ENCODE data around the gene ZNF438.

ZNF438 gene

GRCh38 chr10:30826679-30827078 is 205.0 kb downstream of the ZNF438 start:
- no peak for DNase-seq (ENCODE audit: low spot score)

- DNase-seq (ENCODE audit: low spot score) = no peak
These were observed 206.2 kb downstream of the ZNF438 start for GRCh38 chr10:30825495-30825894.

GRCh38 chr10:30825022-30825421 is 206.6 kb downstream of the ZNF438 start:
- DNase-seq (ENCODE audit: low spot score) = no peak

- DNase-seq (ENCODE audit: low spot score) = no peak
These were observed 208.0 kb downstream of the ZNF438 start for GRCh38 chr10:30823651-30824050.

GRCh38 chr10:30822693-30823465 is 208.8 kb downstream of the ZNF438 start:
- no peak for DNase-seq (ENCODE audit: low spot score)

GRCh38 chr10:30821994-30822692 is 209.5 kb downstream of the ZNF438 start:
- no peak for DNase-seq (ENCODE audit: low spot score)

- DNase-seq (ENCODE audit: low spot score) = no peak
These were observed 210.2 kb downstream of the ZNF438 start for GRCh38 chr10:30821261-30821993.

- peak; percentile 11 for DNase-seq (ENCODE audit: low spot score)
These were observed 211.2 kb downstream of the ZNF438 start for GRCh38 chr10:30820261-30820991.

GRCh38 chr10:30819341-30820181 is 212.1 kb downstream of the ZNF438 start:
- no peak for DNase-seq (ENCODE audit: low spot score)

GRCh38 chr10:30818854-30819253 is 212.8 kb downstream of the ZNF438 start:
- DNase-seq (ENCODE audit: low spot score) = peak; percentile 40

- DNase-seq (ENCODE audit: low spot score) = peak; percentile 91
These were observed 213.5 kb downstream of the ZNF438 start for GRCh38 chr10:30818010-30818660.

GRCh38 chr10:30817541-30817940 is 214.1 kb downstream of the ZNF438 start:
- peak; percentile 5 for DNase-seq (ENCODE audit: low spot score)

GRCh38 chr10:30816820-30817171 is 214.9 kb downstream of the ZNF438 start:
- DNase-seq (ENCODE audit: low spot score) = no peak

GRCh38 chr10:30816159-30816819 is 215.4 kb downstream of the ZNF438 start:
- no peak for DNase-seq (ENCODE audit: low spot score)

GRCh38 chr10:30813872-30814481 is 217.7 kb downstream of the ZNF438 start:
- DNase-seq (ENCODE audit: low spot score) = peak; percentile 82

GRCh38 chr10:30812018-30812851 is 219.4 kb downstream of the ZNF438 start:
- peak; percentile 61 for DNase-seq (ENCODE audit: low spot score)

- no peak for DNase-seq (ENCODE audit: low spot score)
These were observed 220.2 kb downstream of the ZNF438 start for GRCh38 chr10:30811276-30812017.

- no peak for DNase-seq (ENCODE audit: low spot score)
These were observed 221.2 kb downstream of the ZNF438 start for GRCh38 chr10:30810416-30810815.

All from kidney tubule cell (primary cell).